ENCODE results near the gene LSAMP.

GRCh38 chr3:115831864-115832263 lies 613.4 kb downstream of the LSAMP start:
- TF ChIP-seq EZH2 (IDR thresholded peaks at IDR 0.05; ENCODE audit: low read depth, unreplicated experiment) (no peak), CTCF (conservative IDR thresholded peaks at IDR 0.05; ENCODE audit: low read depth in 2 of 2) (no peak), ZNF462 (CRISPR knock-in tag; IDR thresholded peaks at IDR 0.05) (no peak), POLR2AphosphoS5 (IDR thresholded peaks at IDR 0.05; ENCODE audit: low read depth) (no peak), EZH2phosphoT487 (IDR thresholded peaks at IDR 0.05; ENCODE audit: unreplicated experiment) (no peak)
